Lower leg skin (tissue), 4 donors: ENCODE measurements around the gene RASSF9. TPM values are rescaled to one million over a fixed set of nuclear protein-coding genes. Genes with fewer than 3 reads are reported as not detected.

ENCODE experiments used
- DNase-seq, 2 donors: peaks; one replicate each; pipeline ENCODE4 v3.0.0-alpha.2; 2019; ENCODE audit warnings: low spot score in 2 of 2
- H3K4me3 ChIP-seq: fragments of 200-600 bp; sonication (generic); 2 replicates; pipeline ENCODE4 v1.5.1; 2017; ENCODE audit warnings: mild to moderate bottlenecking, low read depth; ENCODE audit not compliant: poor library complexity, severe bottlenecking
- CTCF ChIP-seq, 3 donors: fragments of 450-650 bp; IDR thresholded peaks; one replicate each; pipeline ENCODE4 v1.5.1; 2016; ENCODE audit warnings: antibody characterized with exemption in 3 of 3, mild to moderate bottlenecking in 3 of 3, moderate library complexity in 2 of 3
- POLR2A ChIP-seq, 2 donors: fragments of 450-650 bp; IDR thresholded peaks; one replicate each; pipeline ENCODE4 v1.6.1; 2016 to 2017; ENCODE audit warnings: antibody characterized with exemption in 2 of 2, mild to moderate bottlenecking in 1 of 2, moderate library complexity in 1 of 2
- WGBS, 2 donors: methylation state at CpG; one replicate each; pipeline ENCODE4 v1.1.5; 2018; 5-methylcytosine and 5-hydroxymethylcytosine counted together
- intact Hi-C: fragments of 100-400 bp; cut with DNase I; formaldehyde crosslinking; loops from one replicate; pipeline ENCODE4 v1.15.0; 2023; ENCODE audit warnings: low total_unique reads
- total RNA-seq, 4 donors: library from RNA; depleted of rRNA; stranded (reverse); fragments of >200 nt; gene quantifications; one replicate each; pipeline ENCODE4 v1.1.0, GENCODE V29; 2016

The RASSF9 gene
- total RNA-seq, 4 donors from 2014 or later = 1.8 to 4.6 (median 2.2) TPM

- intact Hi-C loops = no loop called here
- TF ChIP-seq CTCF (IDR thresholded peaks at IDR 0.05) = no peak
- TF ChIP-seq POLR2A (IDR thresholded peaks at IDR 0.05) = no peak
- DNase-seq = no peak
- H3K4me3 ChIP-seq = no peak overlapping the region
These were observed 54.4 kb downstream of the RASSF9 start for GRCh38 chr12:85781766-85782165.

- WGBS, 2 donors = 71 to 88% methylated on average over 2 of the region's 2 CpGs
- intact Hi-C loops = no loop called here
- H3K4me3 ChIP-seq = no peak overlapping the region
- TF ChIP-seq POLR2A (IDR thresholded peaks at IDR 0.05) (no peak), CTCF (IDR thresholded peaks at IDR 0.05) (no peak)
- no peak for DNase-seq
These were observed 56.4 kb downstream of the RASSF9 start for GRCh38 chr12:85779768-85780167.

GRCh38 chr12:85775091-85775490 is 61.1 kb downstream of the RASSF9 start:
- TF ChIP-seq CTCF (IDR thresholded peaks at IDR 0.05) (no peak), POLR2A (IDR thresholded peaks at IDR 0.05) (no peak)
- intact Hi-C loops = no loop called here
- no peak for DNase-seq
- no peak overlapping the region for H3K4me3 ChIP-seq

GRCh38 chr12:85765453-85765869 is 70.7 kb downstream of the RASSF9 start:
- intact Hi-C loops = no loop called here

GRCh38 chr12:85759623-85760022 is 76.6 kb downstream of the RASSF9 start:
- no peak overlapping the region for H3K4me3 ChIP-seq
- no peak for DNase-seq
- intact Hi-C loops = no loop called here
- TF ChIP-seq POLR2A (IDR thresholded peaks at IDR 0.05) (no peak), CTCF (IDR thresholded peaks at IDR 0.05) (no peak)
- WGBS, 2 donors = 89 to 98% methylated on average over 3 of the region's 3 CpGs

More at GRCh38 chr12:85765453-85765869, 70.7 kb downstream of the RASSF9 start:
- DNase-seq = no peak
- 70 to 78% methylated on average over 2 of the region's 2 CpGs for WGBS, 2 donors
- TF ChIP-seq CTCF (IDR thresholded peaks at IDR 0.05) (no peak), POLR2A (IDR thresholded peaks at IDR 0.05) (no peak)
- no peak overlapping the region for H3K4me3 ChIP-seq

- intact Hi-C loops = no loop called here
- TF ChIP-seq CTCF (IDR thresholded peaks at IDR 0.05) (no peak), POLR2A (IDR thresholded peaks at IDR 0.05) (no peak)
- H3K4me3 ChIP-seq = no peak overlapping the region
- no peak for DNase-seq
- 81 to 84% methylated on average over 3 of the region's 3 CpGs for WGBS, 2 donors
These were observed 77.1 kb downstream of the RASSF9 start for GRCh38 chr12:85759091-85759490.
